ENCODE data around the gene PIGS.

PIGS gene

DNA sequence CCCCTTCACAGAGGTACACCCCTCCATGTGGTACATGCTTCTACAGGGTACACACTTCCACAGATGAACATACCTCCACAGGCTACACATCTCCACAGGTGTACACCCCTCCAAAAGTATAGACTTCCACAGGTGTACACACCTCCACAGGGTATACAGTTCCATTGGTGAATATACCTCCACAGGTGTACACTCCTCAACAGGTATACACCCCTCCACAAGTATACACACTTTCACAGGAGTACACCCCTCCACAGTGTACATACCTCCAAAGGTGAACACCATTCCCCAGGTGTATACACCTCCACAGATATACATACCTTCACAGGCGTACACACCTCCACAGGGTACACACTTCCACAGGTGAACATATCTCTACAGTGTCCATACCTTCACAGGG lies 55.8 kb downstream of the PIGS start:
- H3K4me3 ChIP-seq (ENCODE audit: low read length) = no peak overlapping the region
- TF ChIP-seq, protein P1, sequence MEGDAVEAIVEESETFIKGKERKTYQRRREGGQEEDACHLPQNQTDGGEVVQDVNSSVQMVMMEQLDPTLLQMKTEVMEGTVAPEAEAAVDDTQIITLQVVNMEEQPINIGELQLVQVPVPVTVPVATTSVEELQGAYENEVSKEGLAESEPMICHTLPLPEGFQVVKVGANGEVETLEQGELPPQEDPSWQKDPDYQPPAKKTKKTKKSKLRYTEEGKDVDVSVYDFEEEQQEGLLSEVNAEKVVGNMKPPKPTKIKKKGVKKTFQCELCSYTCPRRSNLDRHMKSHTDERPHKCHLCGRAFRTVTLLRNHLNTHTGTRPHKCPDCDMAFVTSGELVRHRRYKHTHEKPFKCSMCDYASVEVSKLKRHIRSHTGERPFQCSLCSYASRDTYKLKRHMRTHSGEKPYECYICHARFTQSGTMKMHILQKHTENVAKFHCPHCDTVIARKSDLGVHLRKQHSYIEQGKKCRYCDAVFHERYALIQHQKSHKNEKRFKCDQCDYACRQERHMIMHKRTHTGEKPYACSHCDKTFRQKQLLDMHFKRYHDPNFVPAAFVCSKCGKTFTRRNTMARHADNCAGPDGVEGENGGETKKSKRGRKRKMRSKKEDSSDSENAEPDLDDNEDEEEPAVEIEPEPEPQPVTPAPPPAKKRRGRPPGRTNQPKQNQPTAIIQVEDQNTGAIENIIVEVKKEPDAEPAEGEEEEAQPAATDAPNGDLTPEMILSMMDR (IDR thresholded peaks at IDR 0.05; ENCODE audit: insufficient read depth, low read depth, low read length, missing control alignments) = no peak
- no peak for DNase-seq (ENCODE audit: low read depth)

DNA sequence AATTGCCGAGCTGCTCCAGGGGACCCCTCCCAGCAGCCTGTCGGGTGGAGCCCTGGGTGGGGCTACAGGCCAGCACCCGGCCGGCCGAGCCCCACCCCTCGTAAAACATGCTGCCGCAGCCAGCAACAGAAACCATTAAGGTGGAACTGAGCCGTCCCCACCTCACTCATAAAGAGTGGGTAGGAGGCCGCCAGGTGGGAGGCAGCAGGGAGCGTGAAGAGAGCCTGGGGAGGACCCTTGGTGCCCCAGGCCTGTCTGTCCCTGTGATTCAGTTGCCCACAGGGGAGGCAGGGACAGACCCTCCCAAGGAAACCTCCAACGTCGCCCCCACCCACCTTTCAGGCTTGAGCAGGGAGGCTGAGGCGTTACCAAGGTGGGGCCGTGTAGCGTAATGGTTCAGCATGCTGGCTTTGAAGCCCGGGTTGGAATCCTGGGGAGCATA lies 56.7 kb downstream of the PIGS start:
- DNase-seq (ENCODE audit: low read depth) = no peak
- H3K4me3 ChIP-seq (ENCODE audit: low read length) = no peak overlapping the region
- TF ChIP-seq, protein P1 (IDR thresholded peaks at IDR 0.05; ENCODE audit: insufficient read depth, low read depth, low read length, missing control alignments) = no peak

DNA sequence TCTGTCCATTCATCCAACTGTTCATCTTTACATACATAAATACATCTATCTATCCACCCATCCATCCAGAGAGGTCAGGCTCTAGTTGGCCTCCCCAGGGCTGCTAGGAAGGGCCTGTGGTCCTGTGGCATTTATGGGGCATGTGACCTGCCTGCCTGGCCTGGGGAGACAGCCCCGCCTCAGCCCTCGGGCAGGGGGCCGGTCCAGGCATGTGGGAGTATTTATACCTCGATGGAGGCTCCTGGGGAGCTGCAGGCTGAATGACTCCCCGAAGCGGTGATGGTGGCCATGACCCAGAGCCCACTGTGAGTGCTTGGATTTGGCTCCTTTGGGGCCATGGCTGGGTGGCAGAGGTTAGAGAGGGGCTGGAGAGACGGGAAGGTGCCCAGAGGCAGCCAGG lies 57.8 kb downstream of the PIGS start:
- H3K4me3 ChIP-seq (ENCODE audit: low read length) = no peak overlapping the region
- TF ChIP-seq, protein P1 (IDR thresholded peaks at IDR 0.05; ENCODE audit: insufficient read depth, low read depth, low read length, missing control alignments) = no peak
- DNase-seq (ENCODE audit: low read depth) = no peak

DNA sequence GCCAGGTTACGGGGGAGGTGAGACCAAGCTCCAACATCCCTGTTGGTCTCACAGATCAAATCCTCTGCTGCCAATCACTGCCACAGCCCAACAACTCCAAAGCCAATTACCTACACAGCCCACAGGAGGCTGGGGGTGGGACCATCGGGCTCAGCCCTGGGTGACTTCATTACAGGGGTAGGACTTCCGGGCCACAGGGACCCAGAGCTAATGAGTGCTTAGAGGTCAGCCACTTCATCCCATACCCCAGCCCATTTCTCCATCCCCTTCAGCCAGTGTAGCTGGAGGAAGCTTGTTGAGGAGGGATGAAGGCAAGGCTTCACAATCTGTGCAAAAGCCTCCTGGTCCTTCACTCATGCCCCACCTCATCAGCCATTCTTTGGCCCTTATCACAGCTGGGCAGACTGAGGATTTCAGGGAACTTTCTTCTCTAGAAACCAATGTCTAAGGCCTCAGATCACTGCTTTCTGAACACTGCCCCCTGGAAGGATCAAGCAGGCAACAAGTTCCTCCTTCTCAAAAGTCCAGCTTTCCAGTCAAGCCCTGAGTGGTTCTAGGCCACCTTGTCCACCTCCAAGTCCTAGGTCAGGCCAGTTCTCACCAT lies 59.4 kb downstream of the PIGS start:
- no peak overlapping the region for H3K4me3 ChIP-seq (ENCODE audit: low read length)
- no peak for DNase-seq (ENCODE audit: low read depth)
- TF ChIP-seq, protein P1 (IDR thresholded peaks at IDR 0.05; ENCODE audit: insufficient read depth, low read depth, low read length, missing control alignments) = no peak

DNA sequence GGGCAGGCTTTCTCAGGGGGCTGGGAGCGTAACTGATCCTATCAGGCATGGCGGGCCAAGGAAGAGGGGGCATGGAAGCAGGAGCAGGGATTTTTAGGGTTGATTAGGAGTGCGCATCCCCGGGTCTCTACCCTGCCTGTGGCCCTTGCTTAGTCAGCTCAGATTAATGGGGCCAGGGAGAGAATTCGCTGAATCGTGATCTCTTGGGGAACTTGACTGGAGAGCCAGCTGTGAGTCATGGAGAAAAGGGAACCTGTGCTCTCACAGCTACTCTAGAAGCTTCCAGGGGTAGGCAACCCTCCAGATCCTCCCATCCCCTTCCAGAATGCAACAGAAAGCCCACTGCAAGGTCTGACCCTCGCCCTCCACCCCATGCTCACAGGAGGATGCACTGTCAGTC lies 61.5 kb downstream of the PIGS start:
- TF ChIP-seq, protein P1 (IDR thresholded peaks at IDR 0.05; ENCODE audit: insufficient read depth, low read depth, low read length, missing control alignments) = no peak
- peak; percentile 64 for DNase-seq (ENCODE audit: low read depth)
- no peak overlapping the region for H3K4me3 ChIP-seq (ENCODE audit: low read length)

DNA sequence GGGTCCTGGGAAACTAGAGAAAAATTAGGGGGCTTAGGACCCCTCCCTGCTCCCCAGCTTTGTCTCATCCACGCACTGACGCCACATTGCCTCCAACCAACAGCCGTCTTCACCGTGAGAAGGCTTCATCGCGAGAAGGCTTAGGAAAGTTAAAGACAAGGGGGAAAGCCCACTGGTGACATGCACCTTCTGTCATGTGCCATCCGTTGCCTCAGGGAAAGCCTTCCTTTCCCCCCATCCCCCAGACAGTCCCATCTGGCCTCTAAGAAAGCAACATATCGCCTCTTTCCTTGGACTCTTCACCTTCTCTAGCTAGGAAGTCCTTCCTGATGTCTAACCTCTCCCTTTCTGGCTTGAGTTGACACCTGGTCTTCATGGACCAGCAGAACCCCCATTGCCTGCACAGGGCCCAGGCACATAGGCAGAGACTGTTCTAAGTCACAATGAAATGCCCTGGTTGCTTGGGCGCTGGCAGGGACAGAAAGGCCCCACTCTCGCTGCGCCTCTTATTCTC lies 63.1 kb downstream of the PIGS start:
- H3K4me3 ChIP-seq (ENCODE audit: low read length) = peak overlapping the region; percentile 42
- no peak for DNase-seq (ENCODE audit: low read depth)
- TF ChIP-seq, protein P1 (IDR thresholded peaks at IDR 0.05; ENCODE audit: insufficient read depth, low read depth, low read length, missing control alignments) = no peak

Measured in epithelial cell of esophagus (primary cell).